ENCODE measurements around the gene SPAST.

- TF ChIP-seq, protein P1, sequence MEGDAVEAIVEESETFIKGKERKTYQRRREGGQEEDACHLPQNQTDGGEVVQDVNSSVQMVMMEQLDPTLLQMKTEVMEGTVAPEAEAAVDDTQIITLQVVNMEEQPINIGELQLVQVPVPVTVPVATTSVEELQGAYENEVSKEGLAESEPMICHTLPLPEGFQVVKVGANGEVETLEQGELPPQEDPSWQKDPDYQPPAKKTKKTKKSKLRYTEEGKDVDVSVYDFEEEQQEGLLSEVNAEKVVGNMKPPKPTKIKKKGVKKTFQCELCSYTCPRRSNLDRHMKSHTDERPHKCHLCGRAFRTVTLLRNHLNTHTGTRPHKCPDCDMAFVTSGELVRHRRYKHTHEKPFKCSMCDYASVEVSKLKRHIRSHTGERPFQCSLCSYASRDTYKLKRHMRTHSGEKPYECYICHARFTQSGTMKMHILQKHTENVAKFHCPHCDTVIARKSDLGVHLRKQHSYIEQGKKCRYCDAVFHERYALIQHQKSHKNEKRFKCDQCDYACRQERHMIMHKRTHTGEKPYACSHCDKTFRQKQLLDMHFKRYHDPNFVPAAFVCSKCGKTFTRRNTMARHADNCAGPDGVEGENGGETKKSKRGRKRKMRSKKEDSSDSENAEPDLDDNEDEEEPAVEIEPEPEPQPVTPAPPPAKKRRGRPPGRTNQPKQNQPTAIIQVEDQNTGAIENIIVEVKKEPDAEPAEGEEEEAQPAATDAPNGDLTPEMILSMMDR (conservative IDR thresholded peaks at IDR 0.05; ENCODE audit: low read depth in 2 of 2), result no peak
- no peak for TF ChIP-seq EZH2 (IDR thresholded peaks at IDR 0.05; ENCODE audit: low read depth, unreplicated experiment)
- TF ChIP-seq JUNB (IDR thresholded peaks at IDR 0.05; ENCODE audit: unreplicated experiment), result no peak
- TF ChIP-seq EZH2phosphoT487 (IDR thresholded peaks at IDR 0.05; ENCODE audit: unreplicated experiment), result no peak
- no peak for TF ChIP-seq POLR2AphosphoS5 (IDR thresholded peaks at IDR 0.05; ENCODE audit: low read depth)
- no peak for TF ChIP-seq CREB1 (CRISPR knock-in tag; IDR thresholded peaks at IDR 0.05; ENCODE audit: low read depth)
- no peak for TF ChIP-seq REST (IDR thresholded peaks at IDR 0.05; ENCODE audit: unreplicated experiment)
- TF ChIP-seq, protein P2, sequence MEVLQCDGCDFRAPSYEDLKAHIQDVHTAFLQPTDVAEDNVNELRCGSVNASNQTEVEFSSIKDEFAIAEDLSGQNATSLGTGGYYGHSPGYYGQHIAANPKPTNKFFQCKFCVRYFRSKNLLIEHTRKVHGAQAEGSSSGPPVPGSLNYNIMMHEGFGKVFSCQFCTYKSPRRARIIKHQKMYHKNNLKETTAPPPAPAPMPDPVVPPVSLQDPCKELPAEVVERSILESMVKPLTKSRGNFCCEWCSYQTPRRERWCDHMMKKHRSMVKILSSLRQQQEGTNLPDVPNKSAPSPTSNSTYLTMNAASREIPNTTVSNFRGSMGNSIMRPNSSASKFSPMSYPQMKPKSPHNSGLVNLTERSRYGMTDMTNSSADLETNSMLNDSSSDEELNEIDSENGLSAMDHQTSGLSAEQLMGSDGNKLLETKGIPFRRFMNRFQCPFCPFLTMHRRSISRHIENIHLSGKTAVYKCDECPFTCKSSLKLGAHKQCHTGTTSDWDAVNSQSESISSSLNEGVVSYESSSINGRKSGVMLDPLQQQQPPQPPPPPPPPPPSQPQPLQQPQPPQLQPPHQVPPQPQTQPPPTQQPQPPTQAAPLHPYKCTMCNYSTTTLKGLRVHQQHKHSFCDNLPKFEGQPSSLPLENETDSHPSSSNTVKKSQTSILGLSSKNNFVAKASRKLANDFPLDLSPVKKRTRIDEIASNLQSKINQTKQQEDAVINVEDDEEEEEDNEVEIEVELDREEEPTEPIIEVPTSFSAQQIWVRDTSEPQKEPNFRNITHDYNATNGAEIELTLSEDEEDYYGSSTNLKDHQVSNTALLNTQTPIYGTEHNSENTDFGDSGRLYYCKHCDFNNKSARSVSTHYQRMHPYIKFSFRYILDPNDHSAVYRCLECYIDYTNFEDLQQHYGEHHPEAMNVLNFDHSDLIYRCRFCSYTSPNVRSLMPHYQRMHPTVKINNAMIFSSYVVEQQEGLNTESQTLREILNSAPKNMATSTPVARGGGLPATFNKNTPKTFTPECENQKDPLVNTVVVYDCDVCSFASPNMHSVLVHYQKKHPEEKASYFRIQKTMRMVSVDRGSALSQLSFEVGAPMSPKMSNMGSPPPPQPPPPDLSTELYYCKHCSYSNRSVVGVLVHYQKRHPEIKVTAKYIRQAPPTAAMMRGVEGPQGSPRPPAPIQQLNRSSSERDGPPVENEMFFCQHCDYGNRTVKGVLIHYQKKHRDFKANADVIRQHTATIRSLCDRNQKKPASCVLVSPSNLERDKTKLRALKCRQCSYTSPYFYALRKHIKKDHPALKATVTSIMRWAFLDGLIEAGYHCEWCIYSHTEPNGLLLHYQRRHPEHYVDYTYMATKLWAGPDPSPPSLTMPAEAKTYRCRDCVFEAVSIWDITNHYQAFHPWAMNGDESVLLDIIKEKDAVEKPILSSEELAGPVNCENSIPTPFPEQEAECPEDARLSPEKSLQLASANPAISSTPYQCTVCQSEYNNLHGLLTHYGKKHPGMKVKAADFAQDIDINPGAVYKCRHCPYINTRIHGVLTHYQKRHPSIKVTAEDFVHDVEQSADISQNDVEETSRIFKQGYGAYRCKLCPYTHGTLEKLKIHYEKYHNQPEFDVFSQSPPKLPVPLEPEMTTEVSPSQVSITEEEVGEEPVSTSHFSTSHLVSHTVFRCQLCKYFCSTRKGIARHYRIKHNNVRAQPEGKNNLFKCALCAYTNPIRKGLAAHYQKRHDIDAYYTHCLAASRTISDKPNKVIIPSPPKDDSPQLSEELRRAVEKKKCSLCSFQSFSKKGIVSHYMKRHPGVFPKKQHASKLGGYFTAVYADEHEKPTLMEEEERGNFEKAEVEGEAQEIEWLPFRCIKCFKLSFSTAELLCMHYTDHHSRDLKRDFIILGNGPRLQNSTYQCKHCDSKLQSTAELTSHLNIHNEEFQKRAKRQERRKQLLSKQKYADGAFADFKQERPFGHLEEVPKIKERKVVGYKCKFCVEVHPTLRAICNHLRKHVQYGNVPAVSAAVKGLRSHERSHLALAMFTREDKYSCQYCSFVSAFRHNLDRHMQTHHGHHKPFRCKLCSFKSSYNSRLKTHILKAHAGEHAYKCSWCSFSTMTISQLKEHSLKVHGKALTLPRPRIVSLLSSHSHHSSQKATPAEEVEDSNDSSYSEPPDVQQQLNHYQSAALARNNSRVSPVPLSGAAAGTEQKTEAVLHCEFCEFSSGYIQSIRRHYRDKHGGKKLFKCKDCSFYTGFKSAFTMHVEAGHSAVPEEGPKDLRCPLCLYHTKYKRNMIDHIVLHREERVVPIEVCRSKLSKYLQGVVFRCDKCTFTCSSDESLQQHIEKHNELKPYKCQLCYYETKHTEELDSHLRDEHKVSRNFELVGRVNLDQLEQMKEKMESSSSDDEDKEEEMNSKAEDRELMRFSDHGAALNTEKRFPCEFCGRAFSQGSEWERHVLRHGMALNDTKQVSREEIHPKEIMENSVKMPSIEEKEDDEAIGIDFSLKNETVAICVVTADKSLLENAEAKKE (CRISPR knock-in tag; IDR thresholded peaks at IDR 0.05), result no peak
- TF ChIP-seq NANOG (IDR thresholded peaks at IDR 0.05; ENCODE audit: borderline replicate concordance), result no peak
- no peak for TF ChIP-seq ETS1 (IDR thresholded peaks at IDR 0.05)
- TF ChIP-seq ZNF331 (CRISPR knock-in tag; IDR thresholded peaks at IDR 0.05; ENCODE audit: low read depth), result no peak
Observed at GRCh38 chr2:32168513-32168912, 105.2 kb downstream of the SPAST start.
